HG03558 (cell line): Measurements from ENCODE around the gene CEACAM18.

ENCODE experiments used
- ATAC-seq: cut with Tn5 transposase; IDR thresholded peaks from one replicate; pipeline ENCODE4 v1.9.1; 2021; ENCODE audit warnings: moderate number of reproducible peaks; ENCODE audit not compliant: unreplicated experiment; ENCODE audit errors: extremely low read depth

CEACAM18 gene

DNA sequence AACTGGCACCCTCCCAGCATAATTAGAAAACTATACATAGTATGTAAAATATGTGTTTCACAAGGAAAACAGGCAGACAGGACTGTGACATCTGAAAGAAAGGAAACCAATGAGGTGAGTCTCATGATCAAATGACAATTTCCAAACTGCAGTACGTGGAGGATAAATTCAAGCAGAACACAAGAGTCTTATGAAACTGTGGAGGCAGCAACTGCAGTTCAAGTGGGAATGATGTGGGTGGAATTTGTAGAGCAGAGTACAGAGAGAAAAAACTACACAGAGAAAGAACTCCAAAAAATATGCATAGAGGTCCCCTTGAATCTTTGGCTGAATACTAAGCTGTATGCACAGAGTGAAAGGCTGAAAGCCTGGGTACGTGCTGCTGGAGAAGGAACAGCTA, 43.4 kb downstream of the CEACAM18 start:
- ATAC-seq = no peak

DNA sequence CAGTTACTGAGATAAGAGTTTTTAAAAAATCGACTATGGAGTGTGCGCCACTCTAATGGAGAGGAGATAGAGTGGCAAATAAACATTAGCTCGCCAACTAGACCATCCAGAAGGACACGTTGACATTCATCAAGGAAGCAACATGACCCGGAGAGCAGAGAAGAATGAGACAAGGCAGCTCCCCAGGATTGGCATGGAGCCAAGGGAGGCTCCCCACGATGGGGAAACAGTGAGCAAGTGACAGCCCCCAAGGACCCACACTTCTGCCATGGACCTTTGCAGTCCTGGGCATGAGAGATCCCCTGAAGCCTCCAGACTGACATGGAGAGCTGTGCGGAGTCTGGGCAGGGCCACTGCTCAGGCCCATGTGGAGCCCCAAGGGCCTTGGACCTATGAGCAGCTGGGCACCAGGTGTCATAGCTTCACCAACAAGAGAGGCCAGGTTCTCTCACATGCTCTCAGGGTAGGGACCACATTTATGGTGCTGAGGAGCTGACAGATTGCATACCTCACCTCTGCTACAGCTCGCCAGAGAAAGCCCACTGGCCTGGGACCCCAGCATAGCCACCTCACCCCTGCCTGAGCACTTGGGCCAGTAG, 46.4 kb downstream of the CEACAM18 start:
- no peak for ATAC-seq

DNA sequence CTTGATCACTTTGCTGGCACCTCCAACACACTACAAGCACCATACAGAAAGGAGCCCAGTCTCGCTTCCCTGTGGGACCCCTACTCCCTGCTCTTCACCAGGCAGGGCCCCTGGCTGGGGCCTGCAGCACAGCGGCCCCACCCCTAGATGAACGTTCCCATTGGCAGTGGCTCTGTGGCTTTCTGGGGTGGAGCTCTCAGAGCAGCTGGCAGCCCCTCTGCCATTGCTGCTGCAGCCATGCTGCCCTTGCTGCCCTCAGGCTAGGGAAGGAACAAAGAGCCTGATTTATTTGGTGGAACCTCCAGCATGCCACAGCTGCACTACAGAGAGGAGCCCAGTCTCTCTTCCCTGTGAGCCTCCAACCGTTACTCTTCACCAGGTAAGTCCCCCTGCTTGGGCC, 47.3 kb downstream of the CEACAM18 start:
- ATAC-seq = no peak

DNA sequence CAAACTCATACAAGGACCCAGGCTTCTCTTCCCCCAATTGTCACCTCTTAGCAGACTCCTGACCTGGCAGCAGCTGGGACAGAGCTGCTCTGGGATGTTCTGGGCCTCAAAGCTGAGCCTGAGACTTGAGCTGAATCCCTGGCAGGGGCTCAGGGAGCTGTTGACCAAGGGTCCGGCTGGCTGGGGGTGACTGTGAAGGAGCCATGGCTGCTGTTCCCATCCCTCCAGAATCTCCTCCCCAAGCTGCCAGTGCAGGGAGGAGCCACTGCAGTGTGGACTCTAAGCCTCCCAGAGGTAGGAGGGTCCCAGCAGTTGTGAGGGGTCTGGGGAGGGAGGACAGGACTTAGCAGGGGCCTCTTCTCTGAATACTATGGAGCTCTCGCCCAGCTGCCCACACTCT, 51.0 kb downstream of the CEACAM18 start:
- ATAC-seq = no peak

DNA sequence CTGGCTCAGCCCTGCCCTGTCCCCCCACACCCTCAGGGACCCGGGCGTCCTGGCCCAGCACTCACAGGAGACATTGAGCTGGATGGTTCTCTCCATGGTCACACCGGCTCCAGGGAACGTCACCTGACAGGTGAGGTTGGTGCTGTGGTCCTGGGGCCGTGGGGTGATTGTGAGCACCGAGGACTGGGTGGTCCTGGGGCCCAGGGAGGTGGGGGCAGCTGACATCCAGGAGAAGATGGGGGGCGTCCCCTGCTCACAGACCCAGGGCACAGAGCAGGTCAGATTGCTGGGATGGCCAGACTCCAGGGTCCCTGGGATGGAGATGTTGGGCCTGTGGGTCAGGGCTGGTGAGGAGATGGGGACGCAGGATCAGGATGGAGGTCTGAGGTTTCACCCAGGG, 52.3 kb downstream of the CEACAM18 start:
- ATAC-seq = no peak

DNA sequence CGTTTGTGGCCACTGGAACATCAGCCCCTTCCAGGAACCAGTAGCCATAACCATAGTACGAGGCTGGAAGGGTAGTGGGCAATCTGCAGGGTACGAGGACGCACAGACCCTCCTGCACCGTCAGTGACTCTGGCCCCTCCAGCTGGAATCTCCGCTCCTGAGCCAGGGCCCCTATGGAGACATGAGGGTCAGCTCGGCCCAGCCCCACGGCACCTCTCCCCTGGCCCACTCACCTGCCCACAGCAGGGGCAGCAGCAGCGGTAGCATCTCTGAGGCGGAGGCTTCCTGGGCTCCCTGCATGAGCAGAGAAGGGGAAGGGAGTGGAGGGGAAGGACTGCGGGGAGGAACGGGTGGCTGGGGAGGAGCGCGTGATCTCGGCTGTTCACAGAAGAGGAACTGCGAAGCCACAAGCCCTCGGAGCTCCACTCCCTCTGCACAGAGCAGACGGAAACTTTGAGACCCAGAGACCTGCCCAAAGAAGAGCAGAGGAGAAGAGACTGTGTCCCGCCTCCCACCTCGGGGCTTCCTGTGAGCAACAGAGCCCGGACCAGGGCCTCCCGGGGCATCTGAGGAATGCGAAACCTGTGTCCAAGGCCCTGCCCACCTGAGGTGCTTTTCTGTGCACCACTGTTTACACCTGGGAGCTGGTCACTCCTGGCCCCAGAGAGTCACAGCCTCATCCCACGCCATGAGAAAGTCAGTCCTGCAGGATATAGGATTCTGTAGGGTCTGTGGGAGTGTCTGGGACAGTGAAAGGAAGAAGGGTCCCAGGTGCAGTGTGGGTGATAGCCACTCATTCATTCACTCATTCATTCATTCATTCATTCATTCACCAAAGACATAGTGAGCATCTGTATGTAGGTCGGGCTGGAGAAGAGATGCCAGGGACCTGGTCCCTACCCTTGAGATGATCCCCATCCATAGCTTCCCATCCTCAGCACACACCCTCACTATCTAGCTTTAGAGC, 53.3 kb downstream of the CEACAM18 start, which contains the start of gene SIGLEC6:
Gene SIGLEC6, minus strand, starts transcription at position 322 of the 967 bp plus-strand sequence. Its CDS starts 22 bp downstream, at position 300.
- no peak for ATAC-seq

DNA sequence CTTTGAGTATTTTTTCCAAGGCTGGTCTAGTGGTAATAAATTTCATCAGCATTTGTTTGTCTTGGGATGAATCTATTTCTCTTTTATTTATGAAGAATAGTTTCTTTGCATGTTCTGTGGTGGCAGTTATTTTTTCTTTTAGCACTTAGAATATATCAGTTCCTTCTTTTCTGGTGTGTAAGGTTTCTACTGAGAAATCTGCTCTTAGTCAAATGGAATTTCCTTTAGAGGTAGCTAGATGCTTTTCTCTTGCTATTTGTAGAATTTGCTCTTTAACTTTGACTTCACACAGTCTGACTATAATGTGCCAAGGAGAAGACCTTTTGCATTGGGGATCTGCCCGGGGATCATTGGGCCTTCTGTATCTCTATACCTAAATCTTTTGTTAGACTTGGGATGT, 57.2 kb downstream of the CEACAM18 start:
- ATAC-seq = no peak

DNA sequence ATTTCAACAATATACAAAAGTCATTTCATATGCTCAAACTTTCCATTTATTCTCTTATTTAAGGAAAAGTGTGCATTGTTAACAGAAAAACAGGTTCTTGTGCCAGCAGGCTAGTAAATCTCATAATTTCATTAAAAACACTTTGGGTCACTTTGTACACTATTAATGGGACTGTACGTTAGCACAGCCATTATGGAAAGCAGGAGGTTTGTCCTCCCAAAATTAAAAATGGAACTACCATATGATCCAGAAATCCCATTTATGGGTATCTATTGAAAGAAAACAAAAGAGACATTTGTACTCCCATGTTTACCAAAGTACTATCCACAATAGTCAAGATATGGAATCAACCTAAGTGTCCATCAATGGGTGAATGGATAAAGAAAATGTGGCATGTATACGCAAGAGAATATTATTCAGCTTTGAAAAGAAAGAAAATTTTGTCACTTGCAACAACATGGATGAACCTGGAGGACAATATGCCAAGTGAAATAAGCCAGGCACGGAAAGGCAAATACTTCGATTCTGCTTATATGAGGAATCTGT, 61.6 kb downstream of the CEACAM18 start:
- ATAC-seq = no peak
